GM10266 (cell line): ENCODE measurements around the gene DNAJC1.
A peak's percentile ranks its signal among the peaks of the same experiment; 100 is the strongest.
"Not testable (repeated sequence)": the region's sequence is repeated elsewhere in the genome, so short reads cannot be mapped to it uniquely, and the experiment has no call there.

Experiments
- DNase-seq: peaks from one replicate; pipeline ENCODE4 v3.0.0; 2012; ENCODE audit errors: extremely low spot score
- TF ChIP-seq, protein P1 (sequence below): IDR thresholded peaks from 2 replicates; pipeline ENCODE4 v1.5.1; 2012; ENCODE audit warnings: mild to moderate bottlenecking, low read depth; ENCODE audit not compliant: control insufficient read depth, insufficient read depth; ENCODE audit errors: missing control alignments

Gene DNAJC1

DNA sequence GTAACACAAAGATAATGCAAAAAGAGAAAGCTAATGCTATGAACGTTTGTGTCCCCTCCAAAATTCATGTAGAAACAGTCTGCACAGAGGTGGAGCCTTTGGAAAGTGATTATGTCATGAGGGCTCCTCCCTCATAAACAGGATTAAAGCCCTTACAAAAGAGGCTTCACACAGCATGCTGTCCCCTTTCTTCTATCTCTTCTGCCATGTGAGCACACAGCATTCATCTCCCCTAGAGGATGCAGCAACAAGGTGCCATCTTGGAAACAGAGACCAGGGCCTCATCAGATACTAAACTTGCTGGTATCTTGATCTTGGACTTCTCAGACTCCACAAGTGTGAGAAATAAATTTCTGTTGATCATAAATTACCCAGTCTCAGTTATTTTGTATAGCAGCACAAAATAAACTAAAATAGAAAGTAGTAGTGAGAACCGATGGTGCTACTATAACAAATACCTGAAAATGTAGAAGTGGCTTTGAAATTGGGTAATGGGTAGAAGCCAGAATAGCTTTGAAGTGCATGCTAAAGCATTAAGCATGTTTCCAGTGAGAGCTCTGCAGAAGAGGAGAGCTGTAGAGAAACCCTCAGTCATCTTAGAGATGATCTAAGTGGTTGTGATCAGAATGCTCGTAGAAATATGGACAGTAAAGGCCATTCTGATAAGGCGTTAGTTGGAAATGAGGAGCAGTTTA, 108.7 kb downstream of the DNAJC1 start:
- DNase-seq = no peak
- TF ChIP-seq, protein P1, sequence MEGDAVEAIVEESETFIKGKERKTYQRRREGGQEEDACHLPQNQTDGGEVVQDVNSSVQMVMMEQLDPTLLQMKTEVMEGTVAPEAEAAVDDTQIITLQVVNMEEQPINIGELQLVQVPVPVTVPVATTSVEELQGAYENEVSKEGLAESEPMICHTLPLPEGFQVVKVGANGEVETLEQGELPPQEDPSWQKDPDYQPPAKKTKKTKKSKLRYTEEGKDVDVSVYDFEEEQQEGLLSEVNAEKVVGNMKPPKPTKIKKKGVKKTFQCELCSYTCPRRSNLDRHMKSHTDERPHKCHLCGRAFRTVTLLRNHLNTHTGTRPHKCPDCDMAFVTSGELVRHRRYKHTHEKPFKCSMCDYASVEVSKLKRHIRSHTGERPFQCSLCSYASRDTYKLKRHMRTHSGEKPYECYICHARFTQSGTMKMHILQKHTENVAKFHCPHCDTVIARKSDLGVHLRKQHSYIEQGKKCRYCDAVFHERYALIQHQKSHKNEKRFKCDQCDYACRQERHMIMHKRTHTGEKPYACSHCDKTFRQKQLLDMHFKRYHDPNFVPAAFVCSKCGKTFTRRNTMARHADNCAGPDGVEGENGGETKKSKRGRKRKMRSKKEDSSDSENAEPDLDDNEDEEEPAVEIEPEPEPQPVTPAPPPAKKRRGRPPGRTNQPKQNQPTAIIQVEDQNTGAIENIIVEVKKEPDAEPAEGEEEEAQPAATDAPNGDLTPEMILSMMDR = no peak

DNA sequence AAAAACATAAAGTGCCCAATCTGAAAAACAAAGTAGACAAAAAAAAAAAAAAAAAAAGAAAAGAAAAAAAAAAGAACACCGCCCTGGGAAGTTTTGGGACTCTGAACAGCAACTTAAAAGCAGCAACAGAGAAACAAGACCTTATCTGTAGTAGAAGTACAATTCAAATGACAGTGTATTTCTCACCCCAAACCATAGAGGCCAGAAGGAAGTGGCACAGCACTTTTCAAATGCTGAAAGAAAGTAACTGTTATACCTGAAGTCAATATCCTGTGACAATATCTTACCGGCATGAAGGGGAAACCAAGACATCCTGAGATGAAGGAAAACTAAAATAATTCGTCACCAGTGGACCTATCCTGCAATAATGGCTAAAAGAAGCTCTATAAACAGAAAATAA, 112.1 kb downstream of the DNAJC1 start:
- TF ChIP-seq, protein P1 = no peak
- DNase-seq = no peak

GRCh38 chr10:21889477-21890275, 113.9 kb downstream of the DNAJC1 start:
- DNase-seq = no peak
- TF ChIP-seq, protein P1 = no peak

DNA sequence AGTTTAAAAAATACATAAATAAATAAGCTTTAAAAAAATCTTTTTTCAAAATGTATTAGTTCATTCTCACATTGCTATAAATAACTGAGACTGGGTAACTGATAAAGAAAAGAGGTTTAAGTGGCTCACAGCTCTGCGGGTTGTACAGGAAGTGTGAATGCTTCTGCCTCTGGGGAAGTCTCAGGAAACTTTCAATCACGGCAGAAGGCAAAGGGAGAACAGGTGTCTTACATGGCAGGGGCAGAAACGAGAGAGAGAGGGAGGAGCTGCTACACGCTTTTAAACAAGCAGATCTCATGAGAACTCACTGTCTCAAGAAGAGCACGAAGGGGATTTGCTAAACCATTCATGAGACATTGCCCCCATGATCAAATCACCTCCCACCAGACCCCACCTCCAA, 114.6 kb downstream of the DNAJC1 start:
- TF ChIP-seq, protein P1 = no peak
- peak; percentile 25 for DNase-seq

GRCh38 chr10:21885940-21886339, 117.6 kb downstream of the DNAJC1 start:
- TF ChIP-seq, protein P1 = no peak
- no peak for DNase-seq

DNA sequence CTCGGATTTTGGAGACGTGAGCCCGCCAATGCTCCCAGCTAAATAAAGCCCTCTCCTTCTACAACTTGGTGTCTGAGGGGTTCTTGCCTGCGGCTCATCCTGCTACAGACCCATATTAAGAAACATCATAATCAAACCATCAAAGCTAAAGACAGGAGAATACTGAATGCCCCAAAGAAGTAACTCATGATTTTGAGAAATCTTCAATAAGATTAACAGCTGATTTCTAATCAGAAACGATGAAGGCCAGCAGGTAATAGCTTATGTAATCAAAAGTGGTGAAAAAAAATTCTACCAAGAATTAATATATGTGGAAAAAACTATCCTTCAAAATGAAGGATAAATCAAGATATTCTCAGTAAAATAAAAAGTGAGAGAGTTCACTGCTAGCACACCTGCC, 130.3 kb downstream of the DNAJC1 start:
- no peak for DNase-seq
- TF ChIP-seq, protein P1 = no peak

- not testable (repeated sequence) for DNase-seq
Observed at GRCh38 chr10:21872771-21873170, 130.8 kb downstream of the DNAJC1 start.

GRCh38 chr10:21870849-21871248, 132.7 kb downstream of the DNAJC1 start:
- TF ChIP-seq, protein P1 = no peak
- DNase-seq = no peak

DNA sequence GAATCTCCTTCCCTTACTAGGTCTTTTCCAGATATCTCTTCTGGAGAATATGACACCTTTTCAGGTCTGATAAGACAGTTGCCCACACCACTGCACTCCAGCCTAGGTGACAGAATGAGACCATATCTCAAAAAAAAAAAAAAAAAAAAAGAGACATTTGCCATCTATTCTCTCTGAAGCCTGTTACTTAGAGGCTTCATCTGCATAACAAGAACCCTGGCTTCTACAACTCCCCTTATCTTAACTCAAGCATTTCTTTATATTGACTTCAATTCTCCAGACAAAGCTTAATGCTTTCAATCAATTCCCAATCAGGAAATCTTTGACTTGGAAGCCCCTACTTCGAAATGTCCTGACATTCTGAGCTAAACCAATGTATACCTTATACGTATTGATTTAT, 134.4 kb downstream of the DNAJC1 start:
- DNase-seq = not testable (repeated sequence)
